Mesenchymal stem cell (in vitro differentiated cells and primary cell): ENCODE results near the gene MS4A4A.
A peak's percentile ranks its signal among the peaks of the same experiment; 100 is the strongest.

Experiments used
- DNase-seq: peaks from one replicate; pipeline ENCODE4 v3.0.0-alpha.2; 2013
- H2AFZ ChIP-seq: one replicate; pipeline ENCODE4 v1.6.1; 2013; ENCODE audit warnings: low read depth, mild to moderate bottlenecking, control low read depth, inconsistent platforms, low read length, moderate library complexity
- H2AK5ac ChIP-seq: 2 replicates; pipeline ENCODE4 v1.6.1; 2013; ENCODE audit warnings: low read length, moderate library complexity, mild to moderate bottlenecking, inconsistent platforms; ENCODE audit not compliant: severe bottlenecking
- H2BK120ac ChIP-seq: one replicate; pipeline ENCODE4 v1.6.1; 2013; ENCODE audit warnings: low read depth, mild to moderate bottlenecking, inconsistent platforms, low read length, moderate library complexity
- H2BK12ac ChIP-seq, 2 experiments: one replicate each; pipeline ENCODE4 v1.6.1; 2013; ENCODE audit warnings: inconsistent platforms in 2 of 2, low read length in 2 of 2, mild to moderate bottlenecking in 2 of 2, moderate library complexity in 2 of 2, control low read depth in 1 of 2
- H2BK15ac ChIP-seq: one replicate; pipeline ENCODE4 v1.6.1; 2013; ENCODE audit warnings: mild to moderate bottlenecking, low read depth, inconsistent platforms; ENCODE audit not compliant: poor library complexity, severe bottlenecking
- H2BK5ac ChIP-seq: 2 replicates; pipeline ENCODE4 v1.6.1; 2013; ENCODE audit warnings: low read depth, mild to moderate bottlenecking, low read length, control low read depth, inconsistent platforms; ENCODE audit not compliant: poor library complexity, severe bottlenecking
- H3K14ac ChIP-seq, 2 experiments: one replicate each; pipeline ENCODE4 v1.6.1; 2013; ENCODE audit warnings: inconsistent platforms in 2 of 2, low read length in 2 of 2, control low read depth in 1 of 2, mild to moderate bottlenecking in 1 of 2, moderate library complexity in 1 of 2
- H3K18ac ChIP-seq, 2 experiments: one replicate each; pipeline ENCODE4 v1.6.1; 2013; ENCODE audit warnings: inconsistent platforms in 2 of 2, low read length in 2 of 2, control low read depth in 1 of 2, low read depth in 1 of 2, mild to moderate bottlenecking in 1 of 2
- H3K23ac ChIP-seq, 2 experiments: one replicate each; pipeline ENCODE4 v1.6.1; 2013; ENCODE audit warnings: inconsistent platforms in 2 of 2, low read length in 2 of 2, mild to moderate bottlenecking in 2 of 2, moderate library complexity in 2 of 2, control low read depth in 1 of 2
- H3K27ac ChIP-seq: 2 replicates; pipeline ENCODE4 v1.5.1; 2013; ENCODE audit warnings: mild to moderate bottlenecking, moderate library complexity, low read length, control low read depth, inconsistent platforms; ENCODE audit not compliant: poor library complexity, severe bottlenecking
- H3K27me3 ChIP-seq, 2 experiments: 2 replicates each; pipeline versions ENCODE4 v1.6.1 to v1.7.0; 2013; ENCODE audit warnings: low read length in 2 of 2, mild to moderate bottlenecking in 2 of 2, moderate library complexity in 2 of 2, control low read depth in 1 of 2, inconsistent platforms in 1 of 2; ENCODE audit not compliant: control insufficient read depth in 1 of 2, insufficient read depth in 1 of 2
- H3K36me3 ChIP-seq, 2 experiments: 2 replicates each; pipeline versions ENCODE4 v1.6.1 to v1.7.0; 2013; ENCODE audit warnings: low read length in 2 of 2, control low read depth in 1 of 2, inconsistent platforms in 1 of 2, low read depth in 1 of 2, mild to moderate bottlenecking in 1 of 2; ENCODE audit not compliant: insufficient read depth in 2 of 2, control insufficient read depth in 1 of 2
- H3K4ac ChIP-seq, 2 experiments: one replicate each; pipeline ENCODE4 v1.6.1; 2013; ENCODE audit warnings: inconsistent platforms in 2 of 2, low read length in 2 of 2, mild to moderate bottlenecking in 2 of 2, moderate library complexity in 2 of 2, control low read depth in 1 of 2, low read depth in 1 of 2
- H3K4me1 ChIP-seq: 2 replicates; pipeline ENCODE4 v1.6.1; 2013; ENCODE audit warnings: low read depth, low read length, control low read depth; ENCODE audit not compliant: control insufficient read depth, insufficient read depth
- H3K4me2 ChIP-seq: 2 replicates; pipeline ENCODE4 v1.6.1; 2013; ENCODE audit warnings: low read length, mild to moderate bottlenecking, inconsistent platforms; ENCODE audit not compliant: poor library complexity, severe bottlenecking
- H3K4me3 ChIP-seq, 2 experiments: 2 replicates each; pipeline versions ENCODE4 v1.5.1 to v1.7.0; 2013; ENCODE audit warnings: low read length in 2 of 2, mild to moderate bottlenecking in 2 of 2, control low read depth in 1 of 2, low read depth in 1 of 2; ENCODE audit not compliant: insufficient read depth in 1 of 2
- H3K79me1 ChIP-seq: replicated peaks from 2 replicates; pipeline ENCODE4 v1.6.1; 2013; ENCODE audit warnings: mild to moderate bottlenecking, control low read depth, low read length, inconsistent platforms; ENCODE audit not compliant: poor library complexity, severe bottlenecking
- H3K9ac ChIP-seq: 2 replicates; pipeline ENCODE4 v1.7.0; 2013; ENCODE audit warnings: mild to moderate bottlenecking, low read length, moderate library complexity
- H3K9me3 ChIP-seq: 2 replicates; pipeline ENCODE4 v1.7.0; 2013; ENCODE audit warnings: mild to moderate bottlenecking, low read length; ENCODE audit not compliant: control insufficient read depth
- H4K8ac ChIP-seq: one replicate; pipeline ENCODE4 v1.6.1; 2013; ENCODE audit warnings: inconsistent platforms, mild to moderate bottlenecking, low read length, moderate library complexity
- H4K91ac ChIP-seq: one replicate; pipeline ENCODE4 v1.6.1; 2013; ENCODE audit warnings: mild to moderate bottlenecking, low read length, inconsistent platforms
- WGBS: methylation state at CpG from one replicate; pipeline ENCODE4 v1.1.7; 2013; ENCODE audit warnings: mixed read lengths; 5-methylcytosine and 5-hydroxymethylcytosine counted together

Gene MS4A4A

GRCh38 chr11:60339356-60339755 lies 58.9 kb downstream of the MS4A4A start:
- H3K4ac ChIP-seq: no peak overlapping the region
- no peak overlapping the region for H2BK12ac ChIP-seq
- no peak overlapping the region for H3K23ac ChIP-seq
- no peak overlapping the region for H2BK120ac ChIP-seq
- no peak overlapping the region for H2AFZ ChIP-seq
- no peak overlapping the region for H3K9ac ChIP-seq
- H2BK5ac ChIP-seq: no peak overlapping the region
- H3K4me3 ChIP-seq: no peak overlapping the region
- H3K27me3 ChIP-seq: peaks cover 0 to 10% of the 10 kb centered on the region in 2 experiments
- H3K18ac ChIP-seq: no peak overlapping the region
- H3K36me3 ChIP-seq: no peaks in the 10 kb centered on the region
- no peaks in the 10 kb centered on the region for H3K79me1 ChIP-seq
- H3K14ac ChIP-seq: no peak overlapping the region
- no peak overlapping the region for H2AK5ac ChIP-seq
- H3K4me2 ChIP-seq: no peak overlapping the region
- no peaks in the 10 kb centered on the region for H3K9me3 ChIP-seq
- no CpG with 5 or more reads among the region's 3 CpGs for WGBS
- H3K27ac ChIP-seq: no peak overlapping the region
- H3K4me1 ChIP-seq: no peaks in the 10 kb centered on the region
- DNase-seq: no peak
- H4K8ac ChIP-seq: no peak overlapping the region
- H2BK15ac ChIP-seq: no peak overlapping the region
- H4K91ac ChIP-seq: no peak overlapping the region

- Histone ChIP-seq H2BK120ac (no peak overlapping the region), H2BK12ac (no peak overlapping the region), H3K18ac (no peak overlapping the region), H3K9me3 (no peaks in the 10 kb centered on the region), H3K27ac (no peak overlapping the region), H2AFZ (no peak overlapping the region), H2BK15ac (no peak overlapping the region), H3K23ac (no peak overlapping the region), H3K36me3 (no peaks in the 10 kb centered on the region), H3K4me2 (no peak overlapping the region), H3K79me1 (no peaks in the 10 kb centered on the region), H3K4me3 (no peak overlapping the region), H2AK5ac (no peak overlapping the region), H4K8ac (no peak overlapping the region), H2BK5ac (no peak overlapping the region), H4K91ac (no peak overlapping the region), H3K4ac (no peak overlapping the region), H3K9ac (no peak overlapping the region), H3K14ac (no peak overlapping the region), H3K4me1 (no peaks in the 10 kb centered on the region), H3K27me3 (peaks cover 0 to 21% of the 10 kb centered on the region in 2 experiments)
- DNase-seq: peak; percentile 37
- 95% methylated on average over 4 of the region's 10 CpGs for WGBS
Observed at GRCh38 chr11:60343094-60343704, 62.7 kb downstream of the MS4A4A start.

- Histone ChIP-seq H2AFZ (no peak overlapping the region), H3K4ac (no peak overlapping the region), H4K91ac (no peak overlapping the region), H2BK12ac (no peak overlapping the region), H2BK120ac (no peak overlapping the region), H3K36me3 (no peaks in the 10 kb centered on the region), H3K4me2 (no peak overlapping the region), H3K27me3 (peaks cover 0 to 21% of the 10 kb centered on the region in 2 experiments), H3K4me3 (no peak overlapping the region), H2AK5ac (no peak overlapping the region), H4K8ac (no peak overlapping the region), H2BK5ac (no peak overlapping the region), H3K9ac (no peak overlapping the region), H3K9me3 (no peaks in the 10 kb centered on the region), H3K14ac (no peak overlapping the region), H3K79me1 (no peaks in the 10 kb centered on the region), H3K18ac (no peak overlapping the region), H3K27ac (no peak overlapping the region), H2BK15ac (no peak overlapping the region), H3K23ac (no peak overlapping the region), H3K4me1 (no peaks in the 10 kb centered on the region)
- DNase-seq: no peak
- 94% methylated on average over 2 of the region's 2 CpGs for WGBS
Observed at GRCh38 chr11:60344146-60344545, 63.7 kb downstream of the MS4A4A start.

- no peak overlapping the region for H3K9ac ChIP-seq
- H3K36me3 ChIP-seq: no peaks in the 10 kb centered on the region
- H2AFZ ChIP-seq: no peak overlapping the region
Observed at GRCh38 chr11:60345489-60345888, 65.0 kb downstream of the MS4A4A start.

More at GRCh38 chr11:60345489-60345888, 65.0 kb downstream of the MS4A4A start:
- Histone ChIP-seq H3K27ac (no peak overlapping the region), H2BK12ac (no peak overlapping the region), H3K4me1 (no peaks in the 10 kb centered on the region), H3K4me3 (no peak overlapping the region), H4K8ac (no peak overlapping the region), H2BK120ac (no peak overlapping the region), H2BK5ac (no peak overlapping the region), H2BK15ac (no peak overlapping the region), H3K23ac (no peak overlapping the region), H3K4ac (no peak overlapping the region), H2AK5ac (no peak overlapping the region), H3K18ac (no peak overlapping the region), H3K79me1 (no peaks in the 10 kb centered on the region), H3K27me3 (peaks cover 0 to 21% of the 10 kb centered on the region in 2 experiments), H3K14ac (no peak overlapping the region), H4K91ac (no peak overlapping the region), H3K4me2 (no peak overlapping the region), H3K9me3 (no peaks in the 10 kb centered on the region)
- DNase-seq: peak; percentile 45
